Astrocyte of the cerebellum (primary cell): ENCODE measurements around the gene PJA2.

Experiments used
- DNase-seq: peaks from one replicate; pipeline ENCODE4 v3.0.0-alpha.2; 2011; ENCODE audit warnings: low read depth
- H3K4me3 ChIP-seq: 2 replicates; pipeline ENCODE4 v1.5.1; 2011; ENCODE audit warnings: mild to moderate bottlenecking, low read depth, low read length, moderate library complexity
- in situ Hi-C: cut with HindIII; loops from 2 replicates; pipeline ENCODE4 v1.10.0; 2017; ENCODE audit warnings: low sequenced_read_pairs
- TF ChIP-seq, protein P1 (sequence below): IDR thresholded peaks from 2 replicates; pipeline ENCODE4 v1.5.1; 2012; ENCODE audit warnings: low read length, low read depth, moderate library complexity, mild to moderate bottlenecking; ENCODE audit errors: missing control alignments

PJA2 gene

DNA sequence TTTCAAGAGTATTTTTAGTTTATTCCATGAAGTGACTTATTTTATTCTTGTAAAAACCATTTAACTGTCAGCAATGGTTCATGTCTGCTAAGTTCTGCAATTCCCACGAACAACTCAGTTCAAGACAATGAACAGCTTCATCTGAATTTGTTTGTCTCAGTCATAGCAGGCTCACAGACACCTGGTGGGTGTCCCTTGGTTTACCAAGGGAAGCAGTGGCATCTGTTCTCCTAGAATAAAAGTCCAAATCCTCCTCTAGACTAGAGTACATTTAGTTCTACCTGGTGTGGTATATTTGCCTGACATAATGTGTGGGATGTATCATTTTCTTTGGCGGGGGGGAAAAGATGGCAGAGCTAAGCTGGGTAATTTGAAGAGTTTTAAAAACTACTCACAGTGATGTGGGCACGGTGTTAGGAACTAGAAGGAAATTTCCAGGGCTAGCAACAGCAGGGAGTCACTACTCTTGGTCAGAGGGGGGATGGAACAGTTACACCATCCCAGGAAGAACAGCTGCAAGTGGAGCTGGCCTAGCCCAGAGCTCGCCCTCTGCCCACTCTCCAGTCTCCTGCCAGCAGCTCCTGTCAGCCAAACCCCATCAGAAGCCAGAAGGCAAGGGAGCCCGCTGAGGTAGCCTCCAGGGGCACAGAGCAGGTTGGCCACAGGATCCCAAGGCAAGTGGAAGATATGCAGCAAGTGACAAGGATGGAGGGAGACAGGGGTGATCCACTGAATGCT, 100.3 kb downstream of the PJA2 start:
- no peak overlapping the region for H3K4me3 ChIP-seq
- in situ Hi-C loops, result no loop called here
- TF ChIP-seq, protein P1, sequence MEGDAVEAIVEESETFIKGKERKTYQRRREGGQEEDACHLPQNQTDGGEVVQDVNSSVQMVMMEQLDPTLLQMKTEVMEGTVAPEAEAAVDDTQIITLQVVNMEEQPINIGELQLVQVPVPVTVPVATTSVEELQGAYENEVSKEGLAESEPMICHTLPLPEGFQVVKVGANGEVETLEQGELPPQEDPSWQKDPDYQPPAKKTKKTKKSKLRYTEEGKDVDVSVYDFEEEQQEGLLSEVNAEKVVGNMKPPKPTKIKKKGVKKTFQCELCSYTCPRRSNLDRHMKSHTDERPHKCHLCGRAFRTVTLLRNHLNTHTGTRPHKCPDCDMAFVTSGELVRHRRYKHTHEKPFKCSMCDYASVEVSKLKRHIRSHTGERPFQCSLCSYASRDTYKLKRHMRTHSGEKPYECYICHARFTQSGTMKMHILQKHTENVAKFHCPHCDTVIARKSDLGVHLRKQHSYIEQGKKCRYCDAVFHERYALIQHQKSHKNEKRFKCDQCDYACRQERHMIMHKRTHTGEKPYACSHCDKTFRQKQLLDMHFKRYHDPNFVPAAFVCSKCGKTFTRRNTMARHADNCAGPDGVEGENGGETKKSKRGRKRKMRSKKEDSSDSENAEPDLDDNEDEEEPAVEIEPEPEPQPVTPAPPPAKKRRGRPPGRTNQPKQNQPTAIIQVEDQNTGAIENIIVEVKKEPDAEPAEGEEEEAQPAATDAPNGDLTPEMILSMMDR, result no peak
- DNase-seq, result no peak

DNA sequence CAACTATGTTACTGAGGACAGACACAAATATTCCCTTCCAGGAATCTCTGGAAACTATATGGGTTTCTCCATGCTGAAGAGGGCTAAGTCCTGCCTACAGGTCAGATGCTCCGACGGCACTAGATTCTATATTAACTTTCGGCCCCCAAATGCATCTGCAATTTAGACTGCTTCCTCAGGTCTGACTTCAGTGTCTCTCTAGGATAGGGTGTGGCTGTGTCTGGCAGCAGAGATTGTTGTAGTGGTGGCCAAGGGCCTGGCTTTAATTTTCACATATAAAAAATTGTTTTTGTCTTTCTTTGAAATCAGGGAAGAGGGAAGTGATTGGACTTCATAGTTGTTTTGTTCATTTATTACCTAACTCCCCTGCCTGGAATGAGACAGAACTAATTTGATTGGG, 101.8 kb downstream of the PJA2 start:
- TF ChIP-seq, protein P1, result no peak
- H3K4me3 ChIP-seq, result no peak overlapping the region
- in situ Hi-C loops, result no loop called here
- no peak for DNase-seq

DNA sequence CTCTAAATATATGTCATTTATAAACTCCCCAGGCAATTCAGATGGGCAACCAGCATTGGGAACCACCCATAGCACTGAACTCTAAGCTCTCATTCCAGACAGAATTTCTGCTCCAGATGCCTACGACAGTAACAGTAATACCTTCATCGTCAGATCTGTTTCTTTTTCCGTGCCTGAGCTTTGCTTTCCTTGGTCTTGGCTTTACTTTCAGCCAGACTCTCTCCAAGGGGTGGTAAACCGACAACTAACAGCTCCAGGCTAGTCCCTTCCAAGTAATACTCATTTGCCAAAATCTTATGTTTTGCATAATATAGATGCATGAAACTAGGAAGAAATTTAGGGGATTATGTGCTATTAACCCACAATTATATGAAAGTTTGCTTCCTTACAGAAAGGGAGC, 102.3 kb downstream of the PJA2 start:
- in situ Hi-C loops, result no loop called here
- no peak for DNase-seq

DNA sequence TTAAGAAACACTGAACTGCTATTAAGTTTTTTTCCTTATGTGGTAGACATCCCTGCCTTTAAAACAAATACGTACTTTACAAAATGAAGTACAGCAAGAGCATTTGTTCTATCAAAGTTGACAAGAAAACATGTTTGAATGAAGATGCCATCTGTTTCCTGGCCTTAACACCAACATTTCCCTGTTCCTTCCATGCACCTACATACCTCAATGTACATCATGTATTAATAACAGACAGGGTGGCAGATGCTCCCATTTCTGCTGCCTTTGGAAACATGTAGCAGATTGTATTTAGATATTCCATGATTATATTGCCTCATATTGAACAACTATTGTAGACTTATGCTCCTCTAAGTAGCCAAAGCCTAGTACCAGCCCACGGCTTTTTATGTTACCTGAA, 104.4 kb downstream of the PJA2 start:
- DNase-seq, result no peak
- H3K4me3 ChIP-seq, result no peak overlapping the region
- in situ Hi-C loops, result no loop called here
- TF ChIP-seq, protein P1, result no peak

More for the DNA sequence above, 102.3 kb downstream of the PJA2 start:
- TF ChIP-seq, protein P1, result no peak
- no peak overlapping the region for H3K4me3 ChIP-seq

DNA sequence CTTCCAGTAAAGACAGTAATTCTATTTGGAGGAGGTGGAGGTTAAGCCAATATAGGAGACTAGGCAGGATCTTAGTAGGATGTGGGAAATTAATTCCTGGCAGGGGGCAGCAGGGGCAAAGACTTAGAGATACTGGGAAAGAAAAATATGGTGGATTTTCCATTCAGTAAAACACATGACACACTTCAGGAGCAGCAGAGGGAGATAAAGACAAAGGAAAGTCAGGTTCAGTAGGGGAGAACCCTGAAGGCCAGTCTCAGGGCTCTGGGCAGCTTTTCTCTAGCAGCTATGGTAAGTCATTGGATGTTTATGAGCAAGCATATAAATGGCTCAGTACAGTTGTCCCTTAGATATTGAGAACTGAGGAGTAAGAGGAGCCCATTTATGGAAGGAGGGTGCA, 105.5 kb downstream of the PJA2 start:
- TF ChIP-seq, protein P1, result no peak
- no peak for DNase-seq
- H3K4me3 ChIP-seq, result no peak overlapping the region
- in situ Hi-C loops, result no loop called here

DNA sequence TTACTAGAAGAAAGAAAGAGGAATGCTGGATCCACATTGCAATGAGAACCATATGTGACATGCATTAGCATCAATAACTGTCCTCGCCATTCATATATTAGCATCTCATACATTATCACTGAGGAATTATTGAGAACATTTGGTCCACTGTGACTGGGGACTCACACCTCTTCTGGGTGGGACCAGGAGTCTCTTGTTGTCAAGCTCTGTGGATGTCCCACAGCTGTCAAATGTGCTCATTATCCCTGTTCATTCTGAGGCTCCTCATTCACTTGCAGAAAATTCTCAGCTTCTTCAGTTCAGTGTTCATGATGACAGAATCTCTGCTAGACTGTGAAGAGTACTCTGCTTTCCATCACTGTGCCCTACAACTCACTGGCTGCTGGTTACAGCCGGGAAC, 109.4 kb downstream of the PJA2 start:
- DNase-seq, result no peak
- H3K4me3 ChIP-seq, result no peak overlapping the region
- TF ChIP-seq, protein P1, result no peak
- in situ Hi-C loops, result no loop called here
